GM23338 (cell line): ENCODE measurements around the gene NARS2. TPM values are rescaled to one million over a fixed set of nuclear protein-coding genes. Genes with fewer than 3 reads are reported as not detected.

Experiments used
- ATAC-seq: fragments of 200-7000 bp; cut with Tn5 transposase; 3 replicates; pipeline ENCODE4 v1.9.1; 2020
- DNase-seq: peaks from one replicate; pipeline ENCODE4 v3.0.0-alpha.2; 2015; ENCODE audit warnings: low spot score
- H2AFZ ChIP-seq: fragments of 200-600 bp; sonication (generic); 2 replicates; pipeline ENCODE4 v1.8.0; 2016; ENCODE audit warnings: antibody characterized with exemption, mild to moderate bottlenecking, moderate library complexity
- H3F3A ChIP-seq: fragments of 200-600 bp; sonication (generic); replicated peaks from 2 replicates; pipeline ENCODE4 v1.8.0; 2017; ENCODE audit warnings: antibody characterized with exemption, mixed run types, low read depth
- H3K27ac ChIP-seq: fragments of 200-600 bp; sonication (generic); 2 replicates; pipeline ENCODE4 v1.6.1; 2016; ENCODE audit warnings: low read depth
- H3K27me3 ChIP-seq: fragments of 200-600 bp; sonication (generic); 2 replicates; pipeline ENCODE4 v1.8.0; 2016; ENCODE audit warnings: mild to moderate bottlenecking, mixed run types, moderate library complexity; ENCODE audit not compliant: insufficient read depth
- H3K36me3 ChIP-seq: fragments of 200-600 bp; sonication (generic); 2 replicates; pipeline ENCODE4 v1.8.0; 2016; ENCODE audit warnings: mild to moderate bottlenecking; ENCODE audit not compliant: insufficient read depth
- H3K4me1 ChIP-seq: fragments of 200-600 bp; sonication (generic); 2 replicates; pipeline ENCODE4 v1.8.0; 2016; ENCODE audit warnings: mild to moderate bottlenecking, moderate library complexity; ENCODE audit not compliant: insufficient read depth
- H3K4me2 ChIP-seq: fragments of 200-600 bp; sonication (generic); 2 replicates; pipeline ENCODE4 v1.7.1; 2017; ENCODE audit warnings: mixed run types
- H3K4me3 ChIP-seq: fragments of 200-600 bp; sonication (generic); 2 replicates; pipeline ENCODE4 v1.6.1; 2016; ENCODE audit warnings: mixed run types
- H3K79me2 ChIP-seq: fragments of 200-600 bp; sonication (generic); replicated peaks from 2 replicates; pipeline ENCODE4 v1.8.0; 2017; ENCODE audit warnings: mild to moderate bottlenecking; ENCODE audit not compliant: insufficient read depth
- H3K9me2 ChIP-seq: fragments of 200-600 bp; sonication (generic); 2 replicates; pipeline ENCODE4 v1.8.0; 2017; ENCODE audit not compliant: insufficient read depth
- H4K20me1 ChIP-seq: fragments of 200-600 bp; sonication (generic); replicated peaks from 2 replicates; pipeline ENCODE4 v1.8.0; 2017; ENCODE audit warnings: mild to moderate bottlenecking; ENCODE audit not compliant: insufficient read depth
- H3K27ac Mint-ChIP-seq: 2 replicates; pipeline ENCODE4 v1.8.0; 2020; ENCODE audit warnings: inconsistent platforms, mild to moderate bottlenecking, moderate library complexity, mixed read lengths
- H3K27me3 Mint-ChIP-seq: 3 replicates; pipeline ENCODE4 v1.8.0; 2022; ENCODE audit warnings: low read depth, mild to moderate bottlenecking, moderate library complexity, mixed read lengths, inconsistent platforms; ENCODE audit not compliant: insufficient read depth, poor library complexity
- H3K36me3 Mint-ChIP-seq: 3 replicates; pipeline ENCODE4 v1.8.0; 2021; ENCODE audit warnings: low read depth, mild to moderate bottlenecking, inconsistent platforms, moderate library complexity, mixed read lengths
- H3K4me1 Mint-ChIP-seq: 3 replicates; pipeline ENCODE4 v1.8.0; 2020; ENCODE audit warnings: mild to moderate bottlenecking, inconsistent platforms, mixed read lengths
- H3K4me3 Mint-ChIP-seq: 3 replicates; pipeline ENCODE4 v1.8.0; 2021; ENCODE audit warnings: moderate library complexity, mild to moderate bottlenecking, inconsistent platforms, mixed read lengths
- H3K9me3 Mint-ChIP-seq: 3 replicates; pipeline ENCODE4 v1.8.0; 2020; ENCODE audit warnings: moderate library complexity, mild to moderate bottlenecking, inconsistent platforms, mixed read lengths
- CREB1 ChIP-seq: fragments of 250-450 bp; sonication (Bioruptor Pico); IDR thresholded peaks from 2 replicates; pipeline ENCODE4 v1.5.0; 2020; ENCODE audit warnings: low read depth, mild to moderate bottlenecking, moderate library complexity
- EZH2 ChIP-seq: fragments of 200-600 bp; sonication (generic); IDR thresholded peaks from one replicate; pipeline ENCODE4 v1.8.0; 2017; ENCODE audit warnings: antibody characterized with exemption, mild to moderate bottlenecking, low read depth; ENCODE audit not compliant: unreplicated experiment
- EZH2phosphoT487 ChIP-seq: fragments of 200-600 bp; sonication (generic); IDR thresholded peaks from one replicate; pipeline ENCODE4 v1.8.1; 2018; ENCODE audit warnings: antibody characterized with exemption; ENCODE audit not compliant: unreplicated experiment
- JUNB ChIP-seq: IDR thresholded peaks from one replicate; pipeline ENCODE4 v1.6.1; 2016; ENCODE audit warnings: antibody characterized with exemption; ENCODE audit not compliant: unreplicated experiment
- NANOG ChIP-seq: IDR thresholded peaks from 2 replicates; pipeline ENCODE4 v1.6.1; 2016; ENCODE audit warnings: antibody characterized with exemption, borderline replicate concordance
- POLR2AphosphoS5 ChIP-seq: IDR thresholded peaks from 2 replicates; pipeline ENCODE4 v1.6.1; 2016; ENCODE audit warnings: antibody characterized with exemption, low read depth
- STAT1 ChIP-seq: IDR thresholded peaks from one replicate; pipeline ENCODE4 v1.6.1; 2016; ENCODE audit warnings: antibody characterized with exemption; ENCODE audit not compliant: unreplicated experiment
- ZNF114 ChIP-seq: fragments of 250-450 bp; sonication (Bioruptor Pico); IDR thresholded peaks from 2 replicates; pipeline ENCODE4 v1.5.0; 2020; ENCODE audit warnings: mild to moderate bottlenecking, moderate library complexity
- ZNF331 ChIP-seq: fragments of 250-450 bp; sonication (Bioruptor Pico); IDR thresholded peaks from 2 replicates; pipeline ENCODE4 v1.5.0; 2020; ENCODE audit warnings: low read depth, mild to moderate bottlenecking, moderate library complexity
- ZNF462 ChIP-seq: fragments of 250-450 bp; sonication (Bioruptor Pico); IDR thresholded peaks from 2 replicates; pipeline ENCODE4 v1.5.0; 2020; ENCODE audit warnings: mild to moderate bottlenecking, moderate library complexity
- polyA plus RNA-seq: library from polyadenylated mRNA; unstranded; fragments of >200 nt; fragmentation: Nextera tagmentation; extraction: Ambion mirVana; gene quantifications from 2 replicates; pipeline ENCODE4 v1.2.1, GENCODE V29; 2016
- total RNA-seq: library from RNA; depleted of rRNA; stranded (reverse); fragments of >200 nt; shearing (Covaris generic); gene quantifications from 2 replicates; pipeline ENCODE4 v1.2.3, GENCODE V29; 2014
- TF ChIP-seq, protein P1 (sequence below): IDR thresholded peaks from 2 replicates; pipeline ENCODE4 v1.6.1; 2016; ENCODE audit warnings: antibody characterized with exemption
- TF ChIP-seq, protein P2 (sequence below): IDR thresholded peaks from one replicate; pipeline ENCODE4 v1.6.1; 2018; ENCODE audit warnings: antibody characterized with exemption; ENCODE audit not compliant: unreplicated experiment

NARS2 gene
- total and polyA plus RNA-seq, 2 experiments from 2014 or later, result 45.7 to 62.0 TPM

GRCh38 chr11:78391424-78391823 lies 183.2 kb downstream of the NARS2 start (continued):
- TF ChIP-seq ZNF462 (CRISPR knock-in tag) (no peak), NANOG (no peak), POLR2AphosphoS5 (no peak), STAT1 (no peak), JUNB (no peak), CREB1 (no peak), EZH2phosphoT487 (no peak), EZH2 (no peak), ZNF331 (CRISPR knock-in tag) (no peak)
- TF ChIP-seq, protein P1, sequence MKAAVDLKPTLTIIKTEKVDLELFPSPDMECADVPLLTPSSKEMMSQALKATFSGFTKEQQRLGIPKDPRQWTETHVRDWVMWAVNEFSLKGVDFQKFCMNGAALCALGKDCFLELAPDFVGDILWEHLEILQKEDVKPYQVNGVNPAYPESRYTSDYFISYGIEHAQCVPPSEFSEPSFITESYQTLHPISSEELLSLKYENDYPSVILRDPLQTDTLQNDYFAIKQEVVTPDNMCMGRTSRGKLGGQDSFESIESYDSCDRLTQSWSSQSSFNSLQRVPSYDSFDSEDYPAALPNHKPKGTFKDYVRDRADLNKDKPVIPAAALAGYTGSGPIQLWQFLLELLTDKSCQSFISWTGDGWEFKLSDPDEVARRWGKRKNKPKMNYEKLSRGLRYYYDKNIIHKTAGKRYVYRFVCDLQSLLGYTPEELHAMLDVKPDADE, result no peak

GRCh38 chr11:78390809-78391208 lies 183.9 kb downstream of the NARS2 start:
- H3F3A ChIP-seq, result no peaks in the 10 kb centered on the region
- no peak overlapping the region for H3K4me3 ChIP-seq
- H3K79me2 ChIP-seq, result no peaks in the 10 kb centered on the region
- Mint-ChIP-seq H3K4me3 (no peak overlapping the region), H3K9me3 (no peaks in the 10 kb centered on the region), H3K36me3 (no peaks in the 10 kb centered on the region), H3K27me3 (no peaks in the 10 kb centered on the region), H3K27ac (no peak overlapping the region), H3K4me1 (peaks cover 3% of the 10 kb centered on the region; the same call in 1 of the 3 replicates)
- no peaks in the 10 kb centered on the region for H3K4me1 ChIP-seq
- ATAC-seq (no peak), DNase-seq (no peak)
- H3K9me2 ChIP-seq, result no peaks in the 10 kb centered on the region
- no peak overlapping the region for H3K27ac ChIP-seq
- H3K4me2 ChIP-seq, result no peak overlapping the region
- TF ChIP-seq, protein P2, sequence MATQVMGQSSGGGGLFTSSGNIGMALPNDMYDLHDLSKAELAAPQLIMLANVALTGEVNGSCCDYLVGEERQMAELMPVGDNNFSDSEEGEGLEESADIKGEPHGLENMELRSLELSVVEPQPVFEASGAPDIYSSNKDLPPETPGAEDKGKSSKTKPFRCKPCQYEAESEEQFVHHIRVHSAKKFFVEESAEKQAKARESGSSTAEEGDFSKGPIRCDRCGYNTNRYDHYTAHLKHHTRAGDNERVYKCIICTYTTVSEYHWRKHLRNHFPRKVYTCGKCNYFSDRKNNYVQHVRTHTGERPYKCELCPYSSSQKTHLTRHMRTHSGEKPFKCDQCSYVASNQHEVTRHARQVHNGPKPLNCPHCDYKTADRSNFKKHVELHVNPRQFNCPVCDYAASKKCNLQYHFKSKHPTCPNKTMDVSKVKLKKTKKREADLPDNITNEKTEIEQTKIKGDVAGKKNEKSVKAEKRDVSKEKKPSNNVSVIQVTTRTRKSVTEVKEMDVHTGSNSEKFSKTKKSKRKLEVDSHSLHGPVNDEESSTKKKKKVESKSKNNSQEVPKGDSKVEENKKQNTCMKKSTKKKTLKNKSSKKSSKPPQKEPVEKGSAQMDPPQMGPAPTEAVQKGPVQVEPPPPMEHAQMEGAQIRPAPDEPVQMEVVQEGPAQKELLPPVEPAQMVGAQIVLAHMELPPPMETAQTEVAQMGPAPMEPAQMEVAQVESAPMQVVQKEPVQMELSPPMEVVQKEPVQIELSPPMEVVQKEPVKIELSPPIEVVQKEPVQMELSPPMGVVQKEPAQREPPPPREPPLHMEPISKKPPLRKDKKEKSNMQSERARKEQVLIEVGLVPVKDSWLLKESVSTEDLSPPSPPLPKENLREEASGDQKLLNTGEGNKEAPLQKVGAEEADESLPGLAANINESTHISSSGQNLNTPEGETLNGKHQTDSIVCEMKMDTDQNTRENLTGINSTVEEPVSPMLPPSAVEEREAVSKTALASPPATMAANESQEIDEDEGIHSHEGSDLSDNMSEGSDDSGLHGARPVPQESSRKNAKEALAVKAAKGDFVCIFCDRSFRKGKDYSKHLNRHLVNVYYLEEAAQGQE, result no peak
- TF ChIP-seq, protein P1, result no peak
- TF ChIP-seq JUNB, result no peak
- TF ChIP-seq ZNF114 (CRISPR knock-in tag), result no peak
- H2AFZ ChIP-seq, result no peak overlapping the region
- no peaks in the 10 kb centered on the region for H3K36me3 ChIP-seq
- no peaks in the 10 kb centered on the region for H3K27me3 ChIP-seq
- H4K20me1 ChIP-seq, result no peaks in the 10 kb centered on the region
